Measurements from ENCODE around the gene GCM1. TPM values are rescaled to one million over a fixed set of nuclear protein-coding genes. Genes with fewer than 3 reads are reported as not detected.

Gene GCM1
- total and polyA plus RNA-seq, 9 of the 15 experiments (the other 6 are each of a cell fraction or from before 2014, with no cell fraction given) = not detected

GRCh38 chr6:53151676-53152075 lies 3.0 kb upstream of the GCM1 start (continued):
- TF ChIP-seq, protein P1, sequence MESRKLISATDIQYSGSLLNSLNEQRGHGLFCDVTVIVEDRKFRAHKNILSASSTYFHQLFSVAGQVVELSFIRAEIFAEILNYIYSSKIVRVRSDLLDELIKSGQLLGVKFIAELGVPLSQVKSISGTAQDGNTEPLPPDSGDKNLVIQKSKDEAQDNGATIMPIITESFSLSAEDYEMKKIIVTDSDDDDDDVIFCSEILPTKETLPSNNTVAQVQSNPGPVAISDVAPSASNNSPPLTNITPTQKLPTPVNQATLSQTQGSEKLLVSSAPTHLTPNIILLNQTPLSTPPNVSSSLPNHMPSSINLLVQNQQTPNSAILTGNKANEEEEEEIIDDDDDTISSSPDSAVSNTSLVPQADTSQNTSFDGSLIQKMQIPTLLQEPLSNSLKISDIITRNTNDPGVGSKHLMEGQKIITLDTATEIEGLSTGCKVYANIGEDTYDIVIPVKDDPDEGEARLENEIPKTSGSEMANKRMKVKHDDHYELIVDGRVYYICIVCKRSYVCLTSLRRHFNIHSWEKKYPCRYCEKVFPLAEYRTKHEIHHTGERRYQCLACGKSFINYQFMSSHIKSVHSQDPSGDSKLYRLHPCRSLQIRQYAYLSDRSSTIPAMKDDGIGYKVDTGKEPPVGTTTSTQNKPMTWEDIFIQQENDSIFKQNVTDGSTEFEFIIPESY (CRISPR knock-in tag; IDR thresholded peaks at IDR 0.05) = no peak
- TF ChIP-seq TEAD4 (IDR thresholded peaks at IDR 0.05; ENCODE audit: low read length) = no peak
- no peak for TF ChIP-seq TEAD4 (CRISPR knock-in tag; IDR thresholded peaks at IDR 0.05; ENCODE audit: borderline replicate concordance)
- TF ChIP-seq, protein P2, sequence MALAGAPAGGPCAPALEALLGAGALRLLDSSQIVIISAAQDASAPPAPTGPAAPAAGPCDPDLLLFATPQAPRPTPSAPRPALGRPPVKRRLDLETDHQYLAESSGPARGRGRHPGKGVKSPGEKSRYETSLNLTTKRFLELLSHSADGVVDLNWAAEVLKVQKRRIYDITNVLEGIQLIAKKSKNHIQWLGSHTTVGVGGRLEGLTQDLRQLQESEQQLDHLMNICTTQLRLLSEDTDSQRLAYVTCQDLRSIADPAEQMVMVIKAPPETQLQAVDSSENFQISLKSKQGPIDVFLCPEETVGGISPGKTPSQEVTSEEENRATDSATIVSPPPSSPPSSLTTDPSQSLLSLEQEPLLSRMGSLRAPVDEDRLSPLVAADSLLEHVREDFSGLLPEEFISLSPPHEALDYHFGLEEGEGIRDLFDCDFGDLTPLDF (CRISPR knock-in tag; IDR thresholded peaks at IDR 0.05) = no peak
- no peak for TF ChIP-seq OTX1 (CRISPR knock-in tag; IDR thresholded peaks at IDR 0.05)
- TF ChIP-seq JUNB (CRISPR knock-in tag; conservative IDR thresholded peaks at IDR 0.05) = no peak
- no peak for TF ChIP-seq ZNF277 (CRISPR knock-in tag; IDR thresholded peaks at IDR 0.05; ENCODE audit: borderline replicate concordance)
- TF ChIP-seq RBM14 (IDR thresholded peaks at IDR 0.05; ENCODE audit: borderline replicate concordance, insufficient read depth, low read depth, low read length) = no peak
- TF ChIP-seq NR2C2 (CRISPR knock-in tag; IDR thresholded peaks at IDR 0.05) = no peak
- no peak for TF ChIP-seq NR2C2 (tag; IDR thresholded peaks at IDR 0.05)
- TF ChIP-seq, protein P3, sequence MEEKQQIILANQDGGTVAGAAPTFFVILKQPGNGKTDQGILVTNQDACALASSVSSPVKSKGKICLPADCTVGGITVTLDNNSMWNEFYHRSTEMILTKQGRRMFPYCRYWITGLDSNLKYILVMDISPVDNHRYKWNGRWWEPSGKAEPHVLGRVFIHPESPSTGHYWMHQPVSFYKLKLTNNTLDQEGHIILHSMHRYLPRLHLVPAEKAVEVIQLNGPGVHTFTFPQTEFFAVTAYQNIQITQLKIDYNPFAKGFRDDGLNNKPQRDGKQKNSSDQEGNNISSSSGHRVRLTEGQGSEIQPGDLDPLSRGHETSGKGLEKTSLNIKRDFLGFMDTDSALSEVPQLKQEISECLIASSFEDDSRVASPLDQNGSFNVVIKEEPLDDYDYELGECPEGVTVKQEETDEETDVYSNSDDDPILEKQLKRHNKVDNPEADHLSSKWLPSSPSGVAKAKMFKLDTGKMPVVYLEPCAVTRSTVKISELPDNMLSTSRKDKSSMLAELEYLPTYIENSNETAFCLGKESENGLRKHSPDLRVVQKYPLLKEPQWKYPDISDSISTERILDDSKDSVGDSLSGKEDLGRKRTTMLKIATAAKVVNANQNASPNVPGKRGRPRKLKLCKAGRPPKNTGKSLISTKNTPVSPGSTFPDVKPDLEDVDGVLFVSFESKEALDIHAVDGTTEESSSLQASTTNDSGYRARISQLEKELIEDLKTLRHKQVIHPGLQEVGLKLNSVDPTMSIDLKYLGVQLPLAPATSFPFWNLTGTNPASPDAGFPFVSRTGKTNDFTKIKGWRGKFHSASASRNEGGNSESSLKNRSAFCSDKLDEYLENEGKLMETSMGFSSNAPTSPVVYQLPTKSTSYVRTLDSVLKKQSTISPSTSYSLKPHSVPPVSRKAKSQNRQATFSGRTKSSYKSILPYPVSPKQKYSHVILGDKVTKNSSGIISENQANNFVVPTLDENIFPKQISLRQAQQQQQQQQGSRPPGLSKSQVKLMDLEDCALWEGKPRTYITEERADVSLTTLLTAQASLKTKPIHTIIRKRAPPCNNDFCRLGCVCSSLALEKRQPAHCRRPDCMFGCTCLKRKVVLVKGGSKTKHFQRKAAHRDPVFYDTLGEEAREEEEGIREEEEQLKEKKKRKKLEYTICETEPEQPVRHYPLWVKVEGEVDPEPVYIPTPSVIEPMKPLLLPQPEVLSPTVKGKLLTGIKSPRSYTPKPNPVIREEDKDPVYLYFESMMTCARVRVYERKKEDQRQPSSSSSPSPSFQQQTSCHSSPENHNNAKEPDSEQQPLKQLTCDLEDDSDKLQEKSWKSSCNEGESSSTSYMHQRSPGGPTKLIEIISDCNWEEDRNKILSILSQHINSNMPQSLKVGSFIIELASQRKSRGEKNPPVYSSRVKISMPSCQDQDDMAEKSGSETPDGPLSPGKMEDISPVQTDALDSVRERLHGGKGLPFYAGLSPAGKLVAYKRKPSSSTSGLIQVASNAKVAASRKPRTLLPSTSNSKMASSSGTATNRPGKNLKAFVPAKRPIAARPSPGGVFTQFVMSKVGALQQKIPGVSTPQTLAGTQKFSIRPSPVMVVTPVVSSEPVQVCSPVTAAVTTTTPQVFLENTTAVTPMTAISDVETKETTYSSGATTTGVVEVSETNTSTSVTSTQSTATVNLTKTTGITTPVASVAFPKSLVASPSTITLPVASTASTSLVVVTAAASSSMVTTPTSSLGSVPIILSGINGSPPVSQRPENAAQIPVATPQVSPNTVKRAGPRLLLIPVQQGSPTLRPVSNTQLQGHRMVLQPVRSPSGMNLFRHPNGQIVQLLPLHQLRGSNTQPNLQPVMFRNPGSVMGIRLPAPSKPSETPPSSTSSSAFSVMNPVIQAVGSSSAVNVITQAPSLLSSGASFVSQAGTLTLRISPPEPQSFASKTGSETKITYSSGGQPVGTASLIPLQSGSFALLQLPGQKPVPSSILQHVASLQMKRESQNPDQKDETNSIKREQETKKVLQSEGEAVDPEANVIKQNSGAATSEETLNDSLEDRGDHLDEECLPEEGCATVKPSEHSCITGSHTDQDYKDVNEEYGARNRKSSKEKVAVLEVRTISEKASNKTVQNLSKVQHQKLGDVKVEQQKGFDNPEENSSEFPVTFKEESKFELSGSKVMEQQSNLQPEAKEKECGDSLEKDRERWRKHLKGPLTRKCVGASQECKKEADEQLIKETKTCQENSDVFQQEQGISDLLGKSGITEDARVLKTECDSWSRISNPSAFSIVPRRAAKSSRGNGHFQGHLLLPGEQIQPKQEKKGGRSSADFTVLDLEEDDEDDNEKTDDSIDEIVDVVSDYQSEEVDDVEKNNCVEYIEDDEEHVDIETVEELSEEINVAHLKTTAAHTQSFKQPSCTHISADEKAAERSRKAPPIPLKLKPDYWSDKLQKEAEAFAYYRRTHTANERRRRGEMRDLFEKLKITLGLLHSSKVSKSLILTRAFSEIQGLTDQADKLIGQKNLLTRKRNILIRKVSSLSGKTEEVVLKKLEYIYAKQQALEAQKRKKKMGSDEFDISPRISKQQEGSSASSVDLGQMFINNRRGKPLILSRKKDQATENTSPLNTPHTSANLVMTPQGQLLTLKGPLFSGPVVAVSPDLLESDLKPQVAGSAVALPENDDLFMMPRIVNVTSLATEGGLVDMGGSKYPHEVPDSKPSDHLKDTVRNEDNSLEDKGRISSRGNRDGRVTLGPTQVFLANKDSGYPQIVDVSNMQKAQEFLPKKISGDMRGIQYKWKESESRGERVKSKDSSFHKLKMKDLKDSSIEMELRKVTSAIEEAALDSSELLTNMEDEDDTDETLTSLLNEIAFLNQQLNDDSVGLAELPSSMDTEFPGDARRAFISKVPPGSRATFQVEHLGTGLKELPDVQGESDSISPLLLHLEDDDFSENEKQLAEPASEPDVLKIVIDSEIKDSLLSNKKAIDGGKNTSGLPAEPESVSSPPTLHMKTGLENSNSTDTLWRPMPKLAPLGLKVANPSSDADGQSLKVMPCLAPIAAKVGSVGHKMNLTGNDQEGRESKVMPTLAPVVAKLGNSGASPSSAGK (IDR thresholded peaks at IDR 0.05) = no peak
